PC-3 (cell line): ENCODE results near the gene SLC7A9. TPM values are rescaled to one million over a fixed set of nuclear protein-coding genes. Genes with fewer than 3 reads are reported as not detected.

Experiments used
- ATAC-seq: fragments of 200-7000 bp; cut with Tn5 transposase; 2 replicates; pipeline ENCODE4 v1.9.1; 2020; ENCODE audit warnings: mild to moderate bottlenecking, moderate library complexity
- BruUV-seq: library from RNA; stranded (reverse); fragments of 400-500 nt; replicated peaks from 2 replicates; lab custom pipeline; 2021; lab: Mats Ljungman, UMichigan
- CTCF ChIA-PET: fragments of 300-600 bp; sonication (Branson Sonifier 250); formaldehyde crosslinking; loops from one replicate; lab custom pipeline; 2022; ENCODE audit warnings: antibody characterized with exemption; lab: Charles Lee
- POLR2A ChIA-PET: fragments of 300-600 bp; sonication (Branson Sonifier 250); formaldehyde crosslinking; loops from one replicate; lab custom pipeline; 2022; ENCODE audit warnings: antibody characterized with exemption; ENCODE audit not compliant: unreplicated experiment; lab: Charles Lee
- DNase-seq: peaks from one replicate; pipeline ENCODE4 v3.0.0-alpha.2; 2015
- H2AFZ ChIP-seq: fragments of 300-600 bp; sonication (generic); 2 replicates; pipeline ENCODE4 v1.6.0; 2016; ENCODE audit warnings: antibody characterized with exemption, low read length
- H3F3A ChIP-seq: fragments of 300-600 bp; sonication (generic); one replicate; pipeline ENCODE4 v1.6.0; 2017; ENCODE audit warnings: antibody characterized with exemption, low read length, control low read depth, mild to moderate bottlenecking; ENCODE audit not compliant: unreplicated experiment
- H3K27ac ChIP-seq: fragments of 300-600 bp; sonication (generic); 2 replicates; pipeline ENCODE4 v1.5.1; 2016; ENCODE audit warnings: mild to moderate bottlenecking, low read length
- H3K27me3 ChIP-seq: fragments of 300-600 bp; sonication (generic); 2 replicates; pipeline ENCODE4 v1.6.1; 2016; ENCODE audit warnings: low read length, mixed read lengths
- H3K36me3 ChIP-seq: fragments of 300-600 bp; sonication (generic); 2 replicates; pipeline ENCODE4 v1.6.1; 2016; ENCODE audit warnings: low read depth, mixed run types, low read length, mixed read lengths
- H3K4me1 ChIP-seq: fragments of 300-600 bp; sonication (generic); 2 replicates; pipeline ENCODE4 v1.5.1; 2016; ENCODE audit warnings: low read length; ENCODE audit not compliant: insufficient read depth
- H3K4me2 ChIP-seq: fragments of 300-600 bp; sonication (generic); 2 replicates; pipeline ENCODE4 v1.6.0; 2016; ENCODE audit warnings: low read length
- H3K4me3 ChIP-seq: fragments of 300-600 bp; sonication (generic); 2 replicates; pipeline ENCODE4 v1.5.1; 2016; ENCODE audit warnings: mild to moderate bottlenecking, low read length, mixed read lengths
- H3K79me2 ChIP-seq: fragments of 300-600 bp; sonication (generic); 2 replicates; pipeline ENCODE4 v1.6.1; 2017; ENCODE audit warnings: low read length, mixed read lengths
- H3K9ac ChIP-seq: fragments of 300-600 bp; sonication (generic); 2 replicates; pipeline ENCODE4 v1.6.0; 2016; ENCODE audit warnings: mild to moderate bottlenecking, low read length
- H3K9me2 ChIP-seq: fragments of 300-600 bp; sonication (generic); replicated peaks from 2 replicates; pipeline ENCODE4 v1.6.1; 2016; ENCODE audit warnings: mixed run types, low read length, mixed read lengths
- H3K9me3 ChIP-seq: fragments of 300-600 bp; sonication (generic); 2 replicates; pipeline ENCODE4 v1.6.1; 2016; ENCODE audit warnings: low read length, mixed read lengths
- H4K20me1 ChIP-seq: fragments of 300-600 bp; sonication (generic); 2 replicates; pipeline ENCODE4 v1.6.1; 2016; ENCODE audit warnings: low read length, mixed read lengths
- CTCF ChIP-seq: fragments of 300-600 bp; sonication (generic); conservative IDR thresholded peaks from 2 replicates; pipeline ENCODE4 v1.5.1; 2017; ENCODE audit warnings: antibody characterized with exemption, low read depth, mild to moderate bottlenecking, low read length
- EZH2 ChIP-seq: fragments of 300-600 bp; sonication (generic); IDR thresholded peaks from one replicate; pipeline ENCODE4 v1.6.1; 2017; ENCODE audit warnings: antibody characterized with exemption, mild to moderate bottlenecking, low read length; ENCODE audit not compliant: unreplicated experiment
- EZH2phosphoT487 ChIP-seq: fragments of 300-600 bp; sonication (generic); IDR thresholded peaks from 2 replicates; pipeline ENCODE4 v1.6.1; 2018; ENCODE audit warnings: mild to moderate bottlenecking, antibody characterized with exemption, low read length, borderline replicate concordance
- intact Hi-C: fragments of 100-400 bp; cut with micrococcal nuclease; formaldehyde crosslinking; loops from 2 replicates; pipeline ENCODE4 v1.9.0; 2023
- total RNA-seq: library from RNA; depleted of rRNA; stranded (reverse); fragments of >200 nt; gene quantifications from 2 replicates; pipeline ENCODE4 v1.2.3, GENCODE V29; 2014

The SLC7A9 gene
- total RNA-seq, 1 experiment from 2014 or later, result not detected

GRCh38 chr19:32809754-32810153 is 59.8 kb downstream of the SLC7A9 start:
- H3F3A ChIP-seq, result no peaks in the 10 kb centered on the region
- H3K4me1 ChIP-seq, result no peaks in the 10 kb centered on the region
- no peak overlapping the region for H3K9ac ChIP-seq
- no TSS peak for BruUV-seq
- ATAC-seq (no peak), DNase-seq (no peak)
- ChIA-PET POLR2A (no interaction called here), CTCF (no interaction called here)
- peak overlapping the region; percentile 38; the same call in 1 of the 2 replicates for H2AFZ ChIP-seq
- H3K9me2 ChIP-seq, result no peaks in the 10 kb centered on the region
- no peak overlapping the region for H3K27ac ChIP-seq
- H4K20me1 ChIP-seq, result no peaks in the 10 kb centered on the region
- intact Hi-C loops, result no loop called here
- TF ChIP-seq EZH2 (no peak), CTCF (no peak), EZH2phosphoT487 (no peak)
- no peaks in the 10 kb centered on the region for H3K36me3 ChIP-seq
- H3K4me2 ChIP-seq, result 0 out of 2 replicates have a peak overlapping the region, but pooled peaks have one; percentile 26
- H3K27me3 ChIP-seq, result no peaks in the 10 kb centered on the region
- no peak overlapping the region for H3K4me3 ChIP-seq
- H3K9me3 ChIP-seq, result no peaks in the 10 kb centered on the region
- H3K79me2 ChIP-seq, result no peaks in the 10 kb centered on the region

GRCh38 chr19:32809254-32809653 is 60.3 kb downstream of the SLC7A9 start:
- peak; percentile 31 for ATAC-seq
- Histone ChIP-seq H4K20me1 (no peaks in the 10 kb centered on the region), H2AFZ (peak overlapping the region; percentile 38; the same call in 1 of the 2 replicates), H3K27me3 (no peaks in the 10 kb centered on the region), H3K27ac (no peak overlapping the region), H3K4me2 (peak overlapping the region; percentile 26; the same call in 1 of the 2 replicates), H3K9me2 (no peaks in the 10 kb centered on the region), H3K79me2 (no peaks in the 10 kb centered on the region), H3K9me3 (no peaks in the 10 kb centered on the region), H3K36me3 (no peaks in the 10 kb centered on the region), H3K9ac (no peak overlapping the region), H3K4me1 (no peaks in the 10 kb centered on the region), H3F3A (no peaks in the 10 kb centered on the region), H3K4me3 (no peak overlapping the region)
- ChIA-PET POLR2A (no interaction called here), CTCF (no interaction called here)
- intact Hi-C loops, result no loop called here
- no peak for DNase-seq
- TF ChIP-seq EZH2, result no peak
- TF ChIP-seq EZH2phosphoT487, result no peak
- TF ChIP-seq CTCF, result no peak
- BruUV-seq, result no TSS peak

GRCh38 chr19:32808236-32808635 is 61.3 kb downstream of the SLC7A9 start:
- ChIA-PET POLR2A (no interaction called here), CTCF (no interaction called here)
- H3F3A ChIP-seq, result no peaks in the 10 kb centered on the region
- H3K4me1 ChIP-seq, result no peaks in the 10 kb centered on the region
- no TSS peak for BruUV-seq
- no peaks in the 10 kb centered on the region for H3K36me3 ChIP-seq
- H3K79me2 ChIP-seq, result no peaks in the 10 kb centered on the region
- no peaks in the 10 kb centered on the region for H3K27me3 ChIP-seq
- ATAC-seq (no peak), DNase-seq (no peak)
- H3K27ac ChIP-seq, result no peak overlapping the region
- H3K4me3 ChIP-seq, result no peak overlapping the region
- no peak overlapping the region for H3K4me2 ChIP-seq
- H2AFZ ChIP-seq, result no peak overlapping the region
- intact Hi-C loops, result no loop called here
- no peak for TF ChIP-seq CTCF
- no peaks in the 10 kb centered on the region for H3K9me3 ChIP-seq
- H4K20me1 ChIP-seq, result no peaks in the 10 kb centered on the region
- no peak overlapping the region for H3K9ac ChIP-seq
- no peaks in the 10 kb centered on the region for H3K9me2 ChIP-seq
